ENCODE data around the gene RAVER2.

Gene RAVER2

DNA sequence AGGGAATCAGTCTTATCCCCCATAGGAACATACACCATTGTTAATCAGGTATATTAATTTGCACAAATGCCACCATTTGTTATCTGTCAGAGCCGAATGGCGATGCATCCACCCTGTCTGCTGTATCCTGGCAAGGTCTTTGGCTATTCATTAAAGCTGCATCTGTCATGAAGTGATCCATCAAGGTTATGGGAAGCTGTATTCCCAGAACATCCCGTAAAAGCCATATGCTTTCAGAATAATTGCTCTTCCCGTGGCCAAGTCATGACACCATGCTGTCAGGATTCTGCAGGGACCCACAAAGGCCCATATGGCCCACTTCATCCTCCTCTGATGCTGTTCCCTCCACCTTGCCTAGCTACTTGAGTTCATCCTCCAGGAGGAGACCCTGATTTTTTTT, 103.9 kb downstream of the RAVER2 start:
- DNase-seq, result no peak

- no peak for DNase-seq
Observed at GRCh38 chr1:64849942-64850341, 105.1 kb downstream of the RAVER2 start.

- no peak for DNase-seq
Observed at GRCh38 chr1:64850846-64851245, 106.0 kb downstream of the RAVER2 start.

DNA sequence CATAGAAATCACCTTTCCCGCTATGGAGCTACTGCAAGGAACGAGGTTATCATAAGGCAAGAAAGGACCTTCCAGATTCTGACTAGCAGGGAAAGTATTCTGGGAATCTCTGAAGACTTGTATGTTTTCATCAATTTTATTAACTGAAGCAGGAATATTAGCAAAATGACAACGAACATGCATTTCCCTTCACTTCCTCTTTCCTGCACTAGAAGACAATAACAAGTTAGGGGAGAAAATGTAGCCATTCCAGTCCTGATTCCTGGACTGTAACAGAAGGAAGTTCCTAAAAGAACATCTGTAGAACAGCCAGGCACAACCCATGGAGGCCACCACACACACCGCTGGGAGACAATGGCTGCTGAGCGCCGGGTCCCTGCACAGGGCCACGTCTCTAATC, 106.8 kb downstream of the RAVER2 start:
- DNase-seq, result no peak

GRCh38 chr1:64854674-64855073, 109.8 kb downstream of the RAVER2 start:
- DNase-seq, result no peak

DNA sequence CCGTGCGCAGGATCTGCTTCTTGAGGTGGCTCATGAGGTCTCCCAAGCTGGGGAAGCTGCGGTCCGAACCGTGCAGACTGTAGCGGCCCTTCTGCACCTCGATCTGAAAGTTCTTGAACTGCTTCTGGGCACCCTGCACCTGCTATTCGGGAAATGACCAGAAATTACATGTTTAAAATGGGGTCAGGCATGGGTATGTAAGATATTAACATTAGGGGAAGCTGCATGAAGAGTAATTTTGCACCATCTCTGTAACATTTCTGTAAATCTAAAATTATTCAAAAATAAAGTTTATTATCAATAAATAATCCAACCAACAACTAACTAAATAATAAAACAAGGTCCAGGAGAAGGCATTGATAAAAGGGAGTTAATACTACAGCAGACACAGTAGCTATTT, 110.7 kb downstream of the RAVER2 start:
- DNase-seq, result no peak

DNA sequence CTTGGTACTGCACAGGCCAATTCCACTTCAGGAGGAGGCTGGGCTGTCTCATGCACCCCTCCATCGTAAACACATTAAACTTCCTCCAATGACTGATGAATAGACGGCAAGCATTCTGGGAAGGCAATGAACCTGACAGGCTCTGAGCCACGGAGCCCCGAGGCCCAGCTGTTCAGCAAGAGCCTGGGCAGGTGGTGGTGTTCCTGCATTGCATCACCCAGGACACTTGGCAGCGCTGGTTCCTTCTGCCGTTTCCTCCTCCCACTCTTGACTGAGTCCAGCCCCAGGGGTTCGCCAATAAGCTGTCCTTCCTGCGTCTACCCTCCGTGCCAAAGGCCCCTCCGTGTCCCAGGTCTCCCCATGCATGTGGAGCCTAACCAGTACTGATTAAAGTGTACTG, 111.7 kb downstream of the RAVER2 start:
- no peak for DNase-seq

DNA sequence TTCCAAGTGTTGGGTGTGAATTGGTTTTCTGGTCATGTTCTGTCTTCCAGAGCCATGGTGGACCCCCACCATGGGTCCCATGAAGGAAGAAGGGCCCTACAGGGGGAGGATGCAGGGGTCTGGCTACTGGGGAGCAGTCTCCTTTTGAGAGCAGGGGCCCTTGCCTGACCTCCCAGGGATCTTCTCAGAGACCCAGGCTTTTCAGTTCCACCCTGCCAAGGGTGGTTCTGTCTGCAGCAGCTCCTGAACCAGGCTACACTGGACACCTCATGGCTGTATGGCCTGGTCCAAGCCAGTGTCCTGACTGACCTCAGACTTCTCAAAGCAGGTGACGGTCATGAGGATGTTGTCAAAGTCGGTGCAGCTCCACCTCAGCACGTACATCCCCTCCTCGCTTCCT, 112.5 kb downstream of the RAVER2 start:
- no peak for DNase-seq

DNA sequence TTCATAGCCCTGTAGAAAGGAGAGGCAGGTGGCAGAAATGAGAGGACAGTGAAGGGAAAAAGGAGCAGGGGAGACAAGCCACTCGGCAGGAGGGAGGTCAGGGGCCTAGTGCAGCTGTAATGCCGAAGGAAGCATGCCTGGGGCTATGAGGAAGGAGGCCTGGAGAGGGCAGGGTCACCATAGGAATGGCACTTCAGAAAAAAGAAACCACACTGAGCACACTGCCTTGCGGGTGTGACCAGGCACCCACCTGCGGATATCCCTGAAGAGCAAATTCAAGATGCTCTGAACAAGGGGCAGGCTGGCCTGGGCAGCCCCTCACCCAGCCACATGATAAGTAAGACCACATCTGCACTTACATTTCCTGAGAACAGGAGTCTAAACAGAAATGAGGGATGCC, 116.7 kb downstream of the RAVER2 start:
- no peak for DNase-seq

- peak; percentile 29 for DNase-seq
Observed at GRCh38 chr1:64864018-64864940, 119.4 kb downstream of the RAVER2 start.

DNA sequence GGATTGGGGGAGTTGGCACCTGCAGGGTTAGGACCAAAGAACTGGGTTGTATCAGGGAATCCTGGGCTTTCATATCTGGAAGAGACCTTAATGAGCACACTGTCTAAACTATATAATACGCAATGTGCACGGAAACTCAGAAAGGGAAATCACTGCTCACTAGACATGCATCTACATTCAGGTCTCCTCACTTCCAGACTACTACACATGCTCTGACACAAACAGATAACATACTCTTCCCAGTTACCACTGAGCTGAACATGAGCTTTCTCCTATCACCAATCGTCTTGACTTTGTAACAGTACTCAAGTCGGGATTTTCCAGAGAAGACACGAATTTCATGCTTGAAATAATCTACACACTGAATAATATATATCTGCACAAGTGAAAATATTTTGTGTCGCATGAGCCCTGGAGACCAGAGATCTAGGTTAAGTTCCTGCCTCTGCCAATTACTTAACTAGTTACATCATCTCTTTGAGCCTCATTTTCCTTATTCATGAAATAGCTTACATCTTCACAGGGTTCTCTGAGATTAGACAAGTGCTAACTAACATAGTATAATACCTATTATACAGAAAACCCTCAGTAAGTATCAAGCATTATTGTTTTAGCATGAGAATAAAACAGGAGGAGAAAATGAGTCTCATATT, 120.4 kb downstream of the RAVER2 start:
- DNase-seq, result no peak

GRCh38 chr1:64866689-64867088, 121.8 kb downstream of the RAVER2 start:
- DNase-seq, result no peak

DNA sequence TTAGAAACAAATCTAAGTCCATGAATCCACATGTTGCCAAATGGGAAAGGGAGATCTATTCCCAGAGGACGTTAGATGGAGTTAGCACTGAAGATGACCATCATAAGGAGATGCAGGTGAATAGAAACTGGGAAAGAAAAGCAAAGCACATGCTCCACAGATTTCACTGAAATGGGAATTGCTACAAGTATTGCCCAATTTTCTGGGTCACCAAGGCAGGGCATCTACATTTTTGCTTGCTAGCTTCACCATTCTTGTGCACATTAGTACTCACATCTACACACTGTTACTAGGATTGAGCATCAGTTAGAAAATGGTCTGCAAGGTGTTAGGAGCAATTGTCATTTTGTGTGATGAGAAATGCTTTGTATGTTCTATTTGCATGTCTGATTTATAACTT, 122.4 kb downstream of the RAVER2 start:
- no peak for DNase-seq

DNA sequence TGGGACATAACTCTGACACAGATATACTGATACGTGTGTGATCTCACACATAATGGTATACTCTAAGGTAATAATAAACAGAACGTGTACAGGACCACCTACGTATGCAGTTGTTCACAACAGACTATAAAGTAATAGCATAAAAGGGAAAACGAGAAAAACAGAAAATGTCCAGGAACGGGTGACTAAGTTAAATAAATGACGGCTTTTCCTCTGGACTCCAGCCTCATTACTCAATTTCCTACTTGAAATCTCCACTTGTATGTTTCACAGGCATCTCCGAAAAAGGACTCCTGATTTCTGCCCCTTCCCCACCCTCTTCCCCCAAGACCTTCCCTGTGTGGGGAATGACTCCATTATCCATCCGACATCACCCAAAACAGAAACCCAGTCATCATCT, 126.4 kb downstream of the RAVER2 start:
- no peak for DNase-seq

DNA sequence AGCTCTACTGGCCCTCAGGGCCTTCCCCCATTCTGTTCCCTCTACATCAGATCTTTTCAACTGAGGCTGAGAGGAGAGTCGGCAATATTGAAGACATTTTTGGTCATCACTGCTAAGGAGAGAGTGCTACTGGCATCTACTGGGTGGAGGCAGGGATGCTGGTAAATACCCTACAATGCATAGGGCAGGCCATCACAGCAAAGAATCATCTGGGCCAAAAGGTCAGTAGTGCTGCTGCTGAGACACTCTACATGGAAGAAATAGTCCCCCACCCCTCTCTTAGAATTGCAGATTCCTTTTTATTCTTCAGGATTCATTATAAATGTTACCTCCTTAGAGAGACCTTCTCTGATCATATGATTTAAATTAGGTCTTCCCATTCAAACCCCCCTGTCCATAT, 127.2 kb downstream of the RAVER2 start:
- no peak for DNase-seq

- no peak for DNase-seq
Observed at GRCh38 chr1:64873576-64873975, 128.7 kb downstream of the RAVER2 start.

GRCh38 chr1:64874666-64875065, 129.8 kb downstream of the RAVER2 start:
- DNase-seq, result no peak

- DNase-seq, result no peak
Observed at GRCh38 chr1:64875101-64875500, 130.2 kb downstream of the RAVER2 start.

DNA sequence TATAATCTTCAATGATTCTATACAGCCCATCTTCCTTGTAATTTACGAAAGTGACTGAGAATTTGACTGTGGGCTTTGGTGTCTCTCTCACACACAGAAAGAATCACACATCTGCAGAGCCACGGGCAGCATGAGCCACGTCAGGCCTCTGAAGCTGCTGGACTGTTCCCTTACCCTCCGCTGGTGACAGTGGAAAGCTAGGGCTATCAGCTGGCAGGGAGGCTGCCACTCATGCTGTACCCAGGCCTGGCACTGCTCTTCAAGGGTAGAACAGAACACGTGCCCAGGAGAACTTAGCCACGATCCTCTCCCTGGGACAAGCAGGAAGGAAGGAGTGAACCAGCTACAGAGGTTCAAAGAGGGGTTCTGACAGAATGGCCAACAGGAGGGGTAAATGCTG, 130.7 kb downstream of the RAVER2 start:
- no peak for DNase-seq

DNA sequence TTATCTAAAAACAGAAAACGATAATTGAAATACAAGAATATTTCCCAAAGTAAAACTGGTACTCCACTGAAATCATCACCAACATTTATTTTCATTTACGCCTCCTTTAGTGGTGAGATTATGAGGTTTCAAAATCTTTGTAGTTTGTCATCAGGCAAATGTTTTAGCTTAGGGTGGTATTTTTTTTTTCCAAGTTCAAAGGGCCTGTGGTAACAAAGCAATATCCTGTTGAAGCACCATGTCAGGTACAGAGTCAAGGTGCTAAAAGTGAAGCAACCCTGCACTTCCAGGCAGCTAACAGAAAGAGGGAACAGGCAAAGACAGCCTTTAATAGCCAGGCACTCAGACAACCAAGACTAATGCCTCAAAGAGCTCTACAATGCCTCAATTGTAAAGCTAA, 132.3 kb downstream of the RAVER2 start:
- DNase-seq, result peak; percentile 32

DNA sequence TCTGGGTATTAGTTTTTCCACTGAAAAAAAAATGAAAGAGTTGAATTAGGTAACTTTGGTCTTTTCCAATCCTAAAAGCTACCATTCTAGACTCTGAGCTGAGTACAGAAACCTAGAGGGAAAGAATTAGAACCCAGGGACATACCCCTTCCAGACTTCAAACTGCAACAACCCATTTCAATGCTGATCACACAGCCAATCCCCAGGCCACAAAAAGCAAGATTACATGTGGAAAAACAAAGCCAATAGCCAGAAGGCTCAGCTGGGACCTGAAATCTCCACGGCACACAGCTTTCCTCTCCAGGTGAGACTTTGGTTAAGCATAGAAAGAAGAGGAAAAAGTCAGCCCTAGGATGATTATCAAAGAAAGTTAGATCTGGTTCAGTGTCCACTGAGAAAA, 132.7 kb downstream of the RAVER2 start:
- DNase-seq, result no peak

DNA sequence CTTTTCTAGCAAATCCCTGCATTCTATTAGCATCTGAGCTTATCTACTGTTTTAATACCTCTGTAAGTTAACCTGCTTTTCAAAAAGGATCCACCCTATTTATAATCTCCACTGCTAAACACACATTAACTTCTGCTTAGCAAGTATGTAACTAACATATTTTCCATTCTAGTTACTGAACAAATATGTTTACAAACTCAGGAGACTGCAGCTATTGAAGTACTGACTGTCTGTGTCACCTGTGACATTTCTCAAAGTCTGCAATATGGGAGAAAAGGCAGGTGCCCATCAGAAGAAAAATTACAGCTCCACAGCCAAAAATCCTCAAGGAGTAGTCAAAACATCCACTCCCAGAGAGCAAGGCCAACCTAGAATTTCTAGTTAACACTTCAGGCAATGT, 133.2 kb downstream of the RAVER2 start:
- no peak for DNase-seq

- DNase-seq, result no peak
Observed at GRCh38 chr1:64878931-64879611, 134.2 kb downstream of the RAVER2 start.

- DNase-seq, result no peak
Observed at GRCh38 chr1:64880449-64880848, 135.6 kb downstream of the RAVER2 start.

Measured in stimulated activated CD4-positive, alpha-beta T cell treated with anti-CD3 and anti-CD28 coated beads, Interleukin-4, amount 100 ng/mL, for 24 hours (primary cell).